NCI-H526 (cell line): ENCODE measurements around the gene LAG3.
A peak's percentile ranks its signal among the peaks of the same experiment; 100 is the strongest.

Source experiments
- DNase-seq, 2 experiments: peaks; one replicate each; lab custom pipeline; 2025; lab: John Stamatoyannopoulos, UW

LAG3 gene

GRCh38 chr12:6790496-6791150, 18.3 kb downstream of the LAG3 start:
- DNase-seq, result no peak

GRCh38 chr12:6791931-6792520, 19.7 kb downstream of the LAG3 start:
- DNase-seq, result no peak

GRCh38 chr12:6792522-6793201, 20.3 kb downstream of the LAG3 start:
- no peak for DNase-seq

- no peak for DNase-seq
These were observed 22.8 kb downstream of the LAG3 start for GRCh38 chr12:6795088-6795487.

GRCh38 chr12:6796576-6796975, 24.3 kb downstream of the LAG3 start:
- no peak for DNase-seq

DNA sequence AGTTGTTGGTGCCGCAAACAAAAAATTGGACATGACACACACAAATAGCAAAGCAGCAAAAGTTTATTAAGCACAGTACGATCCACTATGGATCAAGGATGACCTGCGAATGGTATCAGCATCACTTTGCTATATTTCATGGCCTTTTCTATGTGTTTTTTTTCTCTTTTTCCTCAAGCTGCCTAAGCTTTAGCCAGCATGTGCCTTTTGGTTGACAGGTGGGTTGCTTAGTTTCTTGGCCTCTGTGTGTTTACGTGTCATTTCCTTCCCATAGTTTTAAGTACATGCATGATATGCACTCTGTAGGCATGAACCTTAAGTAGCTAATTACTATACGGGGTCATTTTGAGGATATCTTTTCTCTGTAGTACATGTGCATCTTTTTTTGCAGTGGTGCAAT, 26.8 kb downstream of the LAG3 start:
- DNase-seq, result no peak

DNA sequence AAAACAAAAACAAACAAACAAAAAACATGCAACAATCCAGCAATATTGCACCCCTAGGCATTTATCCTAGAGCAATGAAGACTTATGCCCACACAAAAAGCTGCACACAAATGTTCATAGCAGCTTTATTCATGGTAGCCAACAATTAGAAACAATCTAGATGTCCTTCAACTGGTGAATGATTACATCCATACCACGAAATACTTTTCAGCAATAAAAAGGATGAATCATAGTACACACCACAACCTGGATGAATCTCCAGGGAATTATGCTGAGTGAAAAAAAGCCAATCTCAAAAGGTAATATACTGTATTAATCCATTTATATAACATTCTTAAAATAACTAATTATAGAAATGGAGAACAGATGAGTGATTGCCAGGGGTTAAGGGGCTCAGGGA, 34.9 kb downstream of the LAG3 start:
- DNase-seq, result no peak

DNA sequence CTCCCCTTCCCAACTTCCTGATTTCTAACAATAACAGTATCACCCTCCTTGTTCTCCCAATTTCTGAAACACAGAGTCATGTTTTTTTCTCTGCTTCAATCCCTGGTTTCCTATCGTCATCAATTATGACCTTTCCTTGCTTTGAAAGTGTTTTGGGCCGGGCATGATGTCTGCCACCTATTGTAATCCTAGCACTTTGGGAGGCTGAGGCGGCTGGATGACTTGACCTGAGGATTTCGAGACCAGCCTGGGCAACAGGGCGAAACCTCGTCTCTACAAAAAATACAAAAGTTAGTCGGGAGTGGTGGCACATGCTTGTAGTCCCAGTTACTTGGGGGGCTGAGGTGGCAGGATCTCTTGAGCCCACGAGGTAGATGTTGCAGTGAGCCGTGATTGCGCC, 36.7 kb downstream of the LAG3 start:
- DNase-seq, result no peak

DNA sequence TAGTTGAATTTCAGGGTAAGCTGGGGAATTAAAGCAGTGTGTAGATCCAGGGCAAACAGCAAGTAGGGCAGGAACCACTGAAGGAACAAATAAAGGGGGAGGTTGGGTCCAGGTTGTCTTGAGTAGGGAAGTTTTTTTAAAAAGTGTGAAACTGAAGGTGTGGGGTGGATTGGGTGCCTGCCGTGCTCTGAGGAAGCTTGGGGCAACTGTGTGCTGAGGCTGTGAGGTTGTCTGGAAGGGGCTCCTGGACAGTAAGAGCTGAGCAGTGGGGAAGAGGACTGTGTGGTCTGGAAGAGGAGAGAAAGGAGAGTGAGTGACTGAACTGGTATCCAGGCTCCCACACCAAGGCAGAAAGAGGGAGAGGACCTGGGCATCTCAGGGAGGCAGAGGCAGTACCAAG, 38.4 kb downstream of the LAG3 start:
- no peak for DNase-seq

DNA sequence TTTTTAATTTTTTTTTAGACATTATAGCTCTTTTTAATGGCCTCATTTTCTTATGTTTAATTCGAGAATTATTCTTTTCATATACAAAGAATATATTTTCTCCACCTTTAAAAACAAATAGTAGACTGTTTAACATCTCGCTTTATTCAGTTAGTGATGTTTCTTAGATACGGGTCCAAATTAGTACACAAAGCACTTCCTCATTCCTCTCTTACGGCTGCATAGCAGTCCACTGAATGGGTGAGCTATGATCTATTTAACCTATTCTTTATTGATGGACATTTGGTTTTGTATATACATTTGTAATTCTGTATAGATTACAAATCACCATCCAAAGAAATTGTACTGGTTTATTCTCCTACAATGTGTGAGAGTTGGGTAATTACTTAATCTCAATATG, 41.0 kb downstream of the LAG3 start:
- DNase-seq, result no peak

- no peak for DNase-seq
These were observed 44.3 kb downstream of the LAG3 start for GRCh38 chr12:6816598-6816997.

GRCh38 chr12:6817098-6817497, 44.8 kb downstream of the LAG3 start:
- no peak for DNase-seq

DNA sequence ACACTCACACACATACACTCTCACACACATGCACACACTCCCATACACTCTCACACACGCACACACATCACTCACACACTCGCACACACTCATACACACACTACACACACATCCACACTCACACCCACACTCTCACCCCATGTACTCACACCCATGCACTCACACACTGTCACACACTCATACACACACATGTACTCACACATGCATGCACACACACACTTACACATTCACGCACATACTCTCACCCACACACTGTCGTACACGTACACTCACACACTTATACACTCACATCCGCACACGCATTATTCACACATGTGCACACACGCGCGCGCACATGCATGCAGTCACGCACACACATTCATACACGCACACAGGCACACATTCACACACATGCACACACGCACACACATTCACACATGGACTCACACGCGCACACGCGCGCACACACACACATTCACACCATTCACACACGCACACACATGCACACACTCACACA, 45.4 kb downstream of the LAG3 start:
- DNase-seq, result no peak

DNA sequence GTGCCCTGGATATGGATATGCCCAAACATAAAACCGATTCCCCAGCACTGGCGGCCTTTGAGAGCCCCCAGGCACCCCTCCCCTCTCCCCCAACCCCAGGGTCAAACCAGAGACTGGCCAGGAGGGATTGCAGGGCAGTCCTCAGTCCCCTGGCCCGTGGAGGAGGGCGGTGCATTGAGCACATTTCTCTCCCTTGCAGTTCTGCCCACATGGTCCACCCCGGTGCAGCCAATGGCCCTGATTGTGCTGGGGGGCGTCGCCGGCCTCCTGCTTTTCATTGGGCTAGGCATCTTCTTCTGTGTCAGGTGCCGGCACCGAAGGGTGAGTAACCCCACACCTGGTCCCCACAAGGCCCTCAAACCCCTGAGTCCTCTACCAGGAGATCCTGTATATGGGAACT, 45.9 kb downstream of the LAG3 start:
- DNase-seq, result no peak

GRCh38 chr12:6818645-6819044, 46.3 kb downstream of the LAG3 start:
- no peak for DNase-seq

GRCh38 chr12:6819106-6820030, 47.0 kb downstream of the LAG3 start:
- no peak for DNase-seq

- DNase-seq, result no peak
These were observed 47.8 kb downstream of the LAG3 start for GRCh38 chr12:6820166-6820565.

DNA sequence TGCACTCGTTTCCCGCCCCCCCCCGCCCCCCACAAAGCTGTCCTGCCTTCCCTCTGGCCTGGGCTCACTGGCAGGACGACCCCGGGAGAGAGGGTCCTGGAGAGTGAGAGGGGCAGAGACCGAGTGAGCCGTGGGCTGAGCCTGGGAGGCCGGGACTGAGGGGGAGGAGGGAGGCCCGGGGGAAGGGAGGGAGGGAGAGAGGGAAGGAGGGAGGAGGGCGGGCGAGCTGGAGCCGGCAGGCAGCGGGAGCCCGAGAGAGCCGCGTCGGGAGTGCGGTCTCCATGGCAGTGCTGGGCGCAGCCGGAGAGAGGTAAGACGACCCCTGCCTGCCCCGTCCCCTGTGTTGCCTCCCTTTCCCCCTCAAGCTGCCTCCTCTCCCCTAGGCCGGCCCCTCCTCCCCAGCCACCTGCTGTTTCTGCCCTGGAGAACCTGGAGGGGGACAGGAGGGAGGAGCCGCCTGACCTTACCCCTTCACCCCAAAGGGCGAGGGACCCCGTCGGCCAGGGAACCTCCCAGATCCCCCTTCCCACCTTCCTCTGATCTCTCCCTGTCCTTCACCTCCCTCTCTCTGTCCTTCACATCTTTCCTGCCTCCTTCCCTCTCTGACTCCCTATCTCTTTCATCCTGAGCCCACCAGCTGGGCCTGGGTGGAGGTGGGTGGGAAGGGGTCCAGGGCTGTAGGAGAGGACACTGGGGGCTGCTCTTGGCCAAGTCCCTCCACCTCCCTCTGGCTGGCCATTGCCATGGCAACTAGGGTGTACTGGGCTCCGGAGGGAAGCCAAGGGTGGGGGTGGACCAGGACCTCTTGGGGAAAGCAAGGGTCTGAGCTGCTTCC, 49.5 kb downstream of the LAG3 start, which contains the start of gene GPR162:
Gene GPR162, plus strand, starts transcription at position 231 of the 835 bp plus-strand sequence. CDS start 2,078 bp downstream, outside the sequence.
- peak; percentile 21 to 76 for DNase-seq

DNA sequence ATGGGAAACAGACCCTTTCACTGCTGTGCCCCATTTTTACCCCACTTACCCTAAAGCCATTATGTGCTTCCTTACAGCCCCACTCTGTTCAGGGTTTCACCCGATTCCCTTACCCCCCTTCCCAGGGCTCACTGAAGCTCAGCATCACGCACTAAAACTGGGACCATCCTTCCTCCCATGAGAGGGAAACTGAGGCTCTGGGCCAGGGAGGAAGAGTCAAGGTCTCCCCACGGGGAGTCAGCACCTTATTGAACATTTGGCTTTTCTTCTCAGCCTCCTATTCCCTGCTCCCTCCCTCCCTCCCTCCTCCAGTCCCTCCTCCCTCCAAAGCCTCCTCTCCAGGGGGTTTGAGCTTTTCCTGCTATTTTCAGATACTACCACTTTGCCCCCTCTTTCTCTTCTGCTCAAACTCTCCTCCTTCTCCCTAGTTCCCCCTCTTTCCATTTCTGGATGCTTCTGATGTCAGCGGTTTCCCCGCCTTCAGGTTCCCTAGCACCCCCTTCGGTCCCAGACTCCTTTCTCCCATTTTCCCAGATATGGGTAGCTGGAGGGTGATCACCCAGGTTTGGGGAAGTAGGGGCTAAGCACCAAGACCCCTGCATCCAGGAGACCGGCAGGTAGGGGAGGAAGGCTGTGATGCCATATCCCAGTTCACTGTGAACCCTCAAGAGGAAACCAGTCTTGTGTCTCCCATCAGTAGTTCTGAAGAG, 50.3 kb downstream of the LAG3 start:
- no peak for DNase-seq
